Parathyroid adenoma (tissue), 2 donors: ENCODE data around the gene SIPA1L3.
"Not testable (repeated sequence)": the region's sequence is repeated elsewhere in the genome, so short reads cannot be mapped to it uniquely, and the experiment has no call there.

ENCODE experiments used
- H2AFZ ChIP-seq: fragments of 300-600 bp; sonication (generic); one replicate; pipeline ENCODE4 v1.7.0; 2017; ENCODE audit warnings: antibody characterized with exemption, mild to moderate bottlenecking
- H3K27ac ChIP-seq: fragments of 300-600 bp; sonication (generic); one replicate; pipeline ENCODE4 v1.7.0; 2017
- H3K27me3 ChIP-seq: fragments of 300-600 bp; sonication (generic); one replicate; pipeline ENCODE4 v1.7.0; 2017; ENCODE audit warnings: low read length; ENCODE audit not compliant: control insufficient read depth, insufficient read depth
- H3K36me3 ChIP-seq: fragments of 300-600 bp; sonication (generic); one replicate; pipeline ENCODE4 v1.7.0; 2017; ENCODE audit warnings: low read length; ENCODE audit not compliant: control insufficient read depth, insufficient read depth
- H3K4me1 ChIP-seq: fragments of 300-600 bp; sonication (generic); one replicate; pipeline ENCODE4 v1.7.0; 2017; ENCODE audit warnings: control low read depth
- H3K4me2 ChIP-seq: fragments of 300-600 bp; sonication (generic); one replicate; pipeline ENCODE4 v1.7.0; 2017; ENCODE audit warnings: low read length
- H3K4me3 ChIP-seq: fragments of 300-600 bp; sonication (generic); one replicate; pipeline ENCODE4 v1.7.0; 2017; ENCODE audit warnings: low read depth, low read length
- H3K79me2 ChIP-seq: fragments of 300-600 bp; sonication (generic); one replicate; pipeline ENCODE4 v1.7.0; 2017; ENCODE audit warnings: control low read depth
- H3K9ac ChIP-seq: fragments of 300-600 bp; sonication (generic); one replicate; pipeline ENCODE4 v1.7.0; 2017; ENCODE audit warnings: mild to moderate bottlenecking
- H3K9me3 ChIP-seq: fragments of 300-600 bp; sonication (generic); one replicate; pipeline ENCODE4 v1.7.0; 2017; ENCODE audit warnings: low read length; ENCODE audit not compliant: control insufficient read depth
- TF ChIP-seq, protein P1 (sequence below): fragments of 300-600 bp; sonication (generic); IDR thresholded peaks from one replicate; pipeline ENCODE4 v1.7.0; 2017; ENCODE audit warnings: antibody characterized with exemption, mild to moderate bottlenecking
- donor health status: primary hyperparathyroidism.

The SIPA1L3 gene

GRCh38 chr19:38024992-38025908, 118.2 kb downstream of the SIPA1L3 start:
- H3K9me3 ChIP-seq, result no peaks in the 10 kb centered on the region
- no peak overlapping the region for H3K9ac ChIP-seq
- H3K79me2 ChIP-seq, result peaks cover 1% of the 10 kb centered on the region
- no peak overlapping the region for H3K27ac ChIP-seq
- no peak overlapping the region for H3K4me3 ChIP-seq
- H3K27me3 ChIP-seq, result no peaks in the 10 kb centered on the region
- TF ChIP-seq, protein P1, sequence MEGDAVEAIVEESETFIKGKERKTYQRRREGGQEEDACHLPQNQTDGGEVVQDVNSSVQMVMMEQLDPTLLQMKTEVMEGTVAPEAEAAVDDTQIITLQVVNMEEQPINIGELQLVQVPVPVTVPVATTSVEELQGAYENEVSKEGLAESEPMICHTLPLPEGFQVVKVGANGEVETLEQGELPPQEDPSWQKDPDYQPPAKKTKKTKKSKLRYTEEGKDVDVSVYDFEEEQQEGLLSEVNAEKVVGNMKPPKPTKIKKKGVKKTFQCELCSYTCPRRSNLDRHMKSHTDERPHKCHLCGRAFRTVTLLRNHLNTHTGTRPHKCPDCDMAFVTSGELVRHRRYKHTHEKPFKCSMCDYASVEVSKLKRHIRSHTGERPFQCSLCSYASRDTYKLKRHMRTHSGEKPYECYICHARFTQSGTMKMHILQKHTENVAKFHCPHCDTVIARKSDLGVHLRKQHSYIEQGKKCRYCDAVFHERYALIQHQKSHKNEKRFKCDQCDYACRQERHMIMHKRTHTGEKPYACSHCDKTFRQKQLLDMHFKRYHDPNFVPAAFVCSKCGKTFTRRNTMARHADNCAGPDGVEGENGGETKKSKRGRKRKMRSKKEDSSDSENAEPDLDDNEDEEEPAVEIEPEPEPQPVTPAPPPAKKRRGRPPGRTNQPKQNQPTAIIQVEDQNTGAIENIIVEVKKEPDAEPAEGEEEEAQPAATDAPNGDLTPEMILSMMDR, result no peak
- H3K4me1 ChIP-seq, result no peaks in the 10 kb centered on the region
- H3K4me2 ChIP-seq, result no peak overlapping the region
- H2AFZ ChIP-seq, result no peak overlapping the region
- no peaks in the 10 kb centered on the region for H3K36me3 ChIP-seq

DNA sequence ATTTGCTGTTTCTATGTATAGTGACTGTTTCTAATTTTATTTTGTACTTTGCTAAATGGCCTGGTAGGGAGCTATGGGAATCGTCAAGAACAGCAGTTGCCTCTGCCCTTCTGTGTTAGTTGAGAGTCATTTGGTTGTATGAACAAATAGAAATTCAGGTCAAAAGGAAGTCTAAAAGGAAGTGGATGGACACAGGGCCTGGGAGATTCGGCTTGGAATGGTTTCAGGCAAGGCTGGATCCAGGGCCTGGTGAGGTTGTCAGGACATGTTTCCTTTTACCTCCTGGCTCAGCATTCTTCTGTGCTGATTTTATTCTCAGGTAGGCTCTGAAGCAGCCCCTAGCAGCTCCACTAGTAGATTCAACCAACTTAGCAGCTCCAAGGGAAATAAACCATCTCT, 118.9 kb downstream of the SIPA1L3 start:
- Histone ChIP-seq H3K36me3 (no peaks in the 10 kb centered on the region), H3K4me3 (no peak overlapping the region), H3K27me3 (no peaks in the 10 kb centered on the region), H3K4me2 (no peak overlapping the region), H3K27ac (no peak overlapping the region), H3K4me1 (no peaks in the 10 kb centered on the region), H2AFZ (no peak overlapping the region), H3K79me2 (no peaks in the 10 kb centered on the region), H3K9me3 (no peaks in the 10 kb centered on the region), H3K9ac (no peak overlapping the region)
- TF ChIP-seq, protein P1, result no peak

DNA sequence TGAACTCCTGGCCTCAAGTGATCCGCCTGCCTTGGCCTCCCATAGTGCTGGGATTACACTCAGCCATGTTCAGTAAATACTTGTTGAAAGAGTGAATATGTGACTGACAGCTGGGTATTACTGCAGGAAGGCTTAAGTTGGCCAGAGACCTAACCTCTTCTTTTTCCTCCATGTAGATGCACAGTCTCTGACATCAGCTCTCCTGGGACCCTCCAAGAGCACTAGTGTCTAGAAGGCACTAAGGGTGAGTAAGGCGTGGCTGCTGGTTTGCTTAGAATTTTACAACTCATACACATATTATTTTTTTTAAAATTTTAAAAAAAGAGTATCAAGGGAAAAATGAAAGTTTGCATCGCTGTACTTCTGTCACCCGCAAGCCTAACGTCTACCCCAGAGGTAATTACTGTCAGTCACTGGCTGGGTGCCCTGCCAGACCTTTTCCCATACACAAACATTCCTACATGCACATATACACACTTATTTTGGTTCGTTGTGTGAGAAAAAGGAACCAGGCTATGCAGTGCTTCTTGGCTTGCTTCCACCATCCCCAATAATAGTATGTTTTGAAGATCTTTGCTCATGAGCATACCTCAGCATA, 122.0 kb downstream of the SIPA1L3 start:
- Histone ChIP-seq H3K79me2 (no peaks in the 10 kb centered on the region), H2AFZ (no peak overlapping the region), H3K36me3 (no peaks in the 10 kb centered on the region), H3K27ac (no peak overlapping the region), H3K4me1 (no peaks in the 10 kb centered on the region), H3K9ac (no peak overlapping the region), H3K27me3 (no peaks in the 10 kb centered on the region), H3K9me3 (no peaks in the 10 kb centered on the region), H3K4me2 (no peak overlapping the region), H3K4me3 (no peak overlapping the region)
- TF ChIP-seq, protein P1, result no peak

DNA sequence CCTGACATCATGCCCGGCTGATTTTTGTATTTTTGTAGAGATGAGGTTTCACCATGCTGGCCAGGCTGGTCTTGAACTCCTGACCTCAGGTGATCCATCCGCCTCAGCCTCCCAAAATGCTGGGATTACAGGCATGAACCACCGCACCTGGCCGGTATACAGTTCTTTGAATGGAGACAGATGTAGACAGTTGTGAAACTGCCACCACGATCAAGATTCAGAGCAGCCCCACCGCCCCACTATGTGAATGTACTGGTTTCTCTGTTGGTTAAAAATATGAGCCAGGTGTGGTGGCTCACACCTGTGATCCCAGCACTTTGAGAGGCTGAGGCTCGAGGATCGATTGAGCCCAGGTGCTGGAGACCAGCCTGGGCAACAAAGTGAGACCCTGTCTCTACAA, 123.0 kb downstream of the SIPA1L3 start:
- H3K4me2 ChIP-seq, H3K9me3 ChIP-seq, H3K9ac ChIP-seq, H2AFZ ChIP-seq, H3K4me3 ChIP-seq, H3K27me3 ChIP-seq, H3K36me3 ChIP-seq, H3K27ac ChIP-seq, H3K79me2 ChIP-seq, H3K4me1 ChIP-seq: not testable (repeated sequence)

- Histone ChIP-seq H3K9ac (no peak overlapping the region), H3K36me3 (no peaks in the 10 kb centered on the region), H3K9me3 (no peaks in the 10 kb centered on the region), H2AFZ (no peak overlapping the region), H3K27ac (no peak overlapping the region), H3K4me1 (no peaks in the 10 kb centered on the region), H3K27me3 (no peaks in the 10 kb centered on the region), H3K4me3 (no peak overlapping the region), H3K79me2 (no peaks in the 10 kb centered on the region), H3K4me2 (no peak overlapping the region)
- TF ChIP-seq, protein P1, result no peak
These were observed 123.8 kb downstream of the SIPA1L3 start for GRCh38 chr19:38030686-38031422.
